ENCODE results near the gene DENND1C.

DNA sequence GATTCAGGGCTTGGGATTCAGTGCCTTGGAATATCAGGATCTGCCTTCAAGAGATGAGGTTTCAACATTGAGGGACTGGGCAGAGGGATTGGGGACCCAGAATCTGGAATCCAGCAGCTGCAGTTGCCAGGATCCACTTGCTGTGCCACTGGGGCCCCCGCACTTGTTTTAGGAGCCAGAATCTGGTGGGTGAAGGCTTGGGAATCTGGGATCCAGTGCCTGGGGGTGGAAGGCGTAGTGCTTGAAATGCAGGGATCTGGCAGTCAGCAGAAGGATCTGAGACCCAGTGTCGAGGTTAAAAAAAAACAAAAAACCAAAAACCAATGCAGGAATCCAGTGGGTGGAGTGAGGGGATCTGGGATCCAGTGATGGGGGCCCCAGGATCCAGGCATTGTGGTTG is 40.7 kb downstream of the DENND1C start:
- TF ChIP-seq CTCF (IDR thresholded peaks at IDR 0.05; ENCODE audit: poor library complexity, severe bottlenecking): no peak
- TF ChIP-seq EZH2 (IDR thresholded peaks at IDR 0.05; ENCODE audit: borderline replicate concordance, insufficient read depth, low read length, poor library complexity, severe bottlenecking): no peak
- TF ChIP-seq, protein P1, sequence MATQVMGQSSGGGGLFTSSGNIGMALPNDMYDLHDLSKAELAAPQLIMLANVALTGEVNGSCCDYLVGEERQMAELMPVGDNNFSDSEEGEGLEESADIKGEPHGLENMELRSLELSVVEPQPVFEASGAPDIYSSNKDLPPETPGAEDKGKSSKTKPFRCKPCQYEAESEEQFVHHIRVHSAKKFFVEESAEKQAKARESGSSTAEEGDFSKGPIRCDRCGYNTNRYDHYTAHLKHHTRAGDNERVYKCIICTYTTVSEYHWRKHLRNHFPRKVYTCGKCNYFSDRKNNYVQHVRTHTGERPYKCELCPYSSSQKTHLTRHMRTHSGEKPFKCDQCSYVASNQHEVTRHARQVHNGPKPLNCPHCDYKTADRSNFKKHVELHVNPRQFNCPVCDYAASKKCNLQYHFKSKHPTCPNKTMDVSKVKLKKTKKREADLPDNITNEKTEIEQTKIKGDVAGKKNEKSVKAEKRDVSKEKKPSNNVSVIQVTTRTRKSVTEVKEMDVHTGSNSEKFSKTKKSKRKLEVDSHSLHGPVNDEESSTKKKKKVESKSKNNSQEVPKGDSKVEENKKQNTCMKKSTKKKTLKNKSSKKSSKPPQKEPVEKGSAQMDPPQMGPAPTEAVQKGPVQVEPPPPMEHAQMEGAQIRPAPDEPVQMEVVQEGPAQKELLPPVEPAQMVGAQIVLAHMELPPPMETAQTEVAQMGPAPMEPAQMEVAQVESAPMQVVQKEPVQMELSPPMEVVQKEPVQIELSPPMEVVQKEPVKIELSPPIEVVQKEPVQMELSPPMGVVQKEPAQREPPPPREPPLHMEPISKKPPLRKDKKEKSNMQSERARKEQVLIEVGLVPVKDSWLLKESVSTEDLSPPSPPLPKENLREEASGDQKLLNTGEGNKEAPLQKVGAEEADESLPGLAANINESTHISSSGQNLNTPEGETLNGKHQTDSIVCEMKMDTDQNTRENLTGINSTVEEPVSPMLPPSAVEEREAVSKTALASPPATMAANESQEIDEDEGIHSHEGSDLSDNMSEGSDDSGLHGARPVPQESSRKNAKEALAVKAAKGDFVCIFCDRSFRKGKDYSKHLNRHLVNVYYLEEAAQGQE (IDR thresholded peaks at IDR 0.05; ENCODE audit: borderline replicate concordance): no peak
- TF ChIP-seq EP300 (conservative IDR thresholded peaks at IDR 0.05; ENCODE audit: poor library complexity, severe bottlenecking): no peak
- TF ChIP-seq POLR2AphosphoS5 (IDR thresholded peaks at IDR 0.05): no peak
- TF ChIP-seq MXI1 (conservative IDR thresholded peaks at IDR 0.05; ENCODE audit: poor library complexity, severe bottlenecking): no peak
- TF ChIP-seq TAF1 (IDR thresholded peaks at IDR 0.05; ENCODE audit: low read depth): no peak
- TF ChIP-seq SMC3 (conservative IDR thresholded peaks at IDR 0.05; ENCODE audit: poor library complexity): no peak
- no peak for TF ChIP-seq RAD21 (conservative IDR thresholded peaks at IDR 0.05)
